ENCODE measurements around the gene BAMBI. TPM values are rescaled to one million over a fixed set of nuclear protein-coding genes. Genes with fewer than 3 reads are reported as not detected.
A peak's percentile ranks its signal among the peaks of the same experiment; 100 is the strongest.

The BAMBI gene
- total RNA-seq, 2 donors from 2014 or later, result 23.7 to 54.8 TPM

DNA sequence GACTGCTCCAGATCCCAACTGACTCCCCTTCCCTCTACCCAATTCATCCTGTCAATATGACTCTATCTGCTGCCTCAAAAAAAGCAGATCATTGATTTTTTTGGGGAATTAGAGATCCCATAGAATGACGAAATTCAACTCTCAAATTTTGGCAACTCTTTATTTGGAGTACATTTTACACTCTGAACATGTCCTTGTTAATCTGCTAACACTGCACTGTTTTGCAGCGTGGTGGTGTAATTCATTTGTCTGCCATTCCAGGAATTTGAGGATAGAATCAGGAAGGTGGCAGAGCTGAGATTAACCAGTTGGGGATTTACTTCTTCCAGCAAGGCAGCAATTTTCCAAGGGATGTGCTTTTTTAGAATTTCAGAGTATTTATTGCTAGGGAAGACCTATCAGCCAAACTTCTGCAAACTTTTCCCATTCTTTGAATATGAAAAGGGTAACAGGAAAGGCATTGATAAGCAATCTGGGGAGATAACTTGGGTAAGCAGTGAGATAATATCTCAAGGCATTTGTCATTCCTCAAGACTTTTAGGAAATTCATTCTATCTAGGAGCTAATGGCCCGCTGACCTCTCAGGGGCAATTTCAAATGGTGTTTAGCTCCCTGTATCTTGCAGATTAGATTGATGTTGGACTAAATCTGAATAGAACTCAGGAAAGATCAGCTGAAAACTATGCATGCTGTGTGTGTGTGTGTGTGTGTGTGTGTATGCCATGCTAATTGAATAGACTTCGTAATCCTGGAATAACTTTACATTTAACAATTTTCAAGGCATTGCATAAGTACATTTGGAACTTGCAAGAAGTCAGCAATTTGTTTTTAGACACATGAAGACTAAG, 9.7 kb downstream of the BAMBI start:
- ATAC-seq, result peak in 1 of 2 donors; percentile 30
- DNase-seq, result no peak
- intact Hi-C loops (cut with DNase I), result no loop called here

DNA sequence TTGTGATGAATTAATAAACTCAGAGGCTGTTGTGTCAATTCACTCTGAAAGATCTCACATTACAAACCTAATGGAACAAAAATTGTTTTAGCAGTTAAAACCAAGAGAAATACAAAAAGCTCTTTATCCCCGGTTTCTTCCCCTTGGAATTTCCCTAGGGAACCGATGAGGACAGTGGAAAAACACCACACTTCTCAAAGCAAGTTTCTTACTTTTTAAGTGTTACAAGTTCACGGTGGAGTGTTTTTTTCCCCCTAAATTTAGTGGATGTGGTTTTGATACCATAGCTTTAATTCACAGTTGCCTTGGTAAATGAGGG, 10.3 kb downstream of the BAMBI start:
- no peak for ATAC-seq
- intact Hi-C loops (cut with DNase I), result no loop called here
- no peak for DNase-seq

DNA sequence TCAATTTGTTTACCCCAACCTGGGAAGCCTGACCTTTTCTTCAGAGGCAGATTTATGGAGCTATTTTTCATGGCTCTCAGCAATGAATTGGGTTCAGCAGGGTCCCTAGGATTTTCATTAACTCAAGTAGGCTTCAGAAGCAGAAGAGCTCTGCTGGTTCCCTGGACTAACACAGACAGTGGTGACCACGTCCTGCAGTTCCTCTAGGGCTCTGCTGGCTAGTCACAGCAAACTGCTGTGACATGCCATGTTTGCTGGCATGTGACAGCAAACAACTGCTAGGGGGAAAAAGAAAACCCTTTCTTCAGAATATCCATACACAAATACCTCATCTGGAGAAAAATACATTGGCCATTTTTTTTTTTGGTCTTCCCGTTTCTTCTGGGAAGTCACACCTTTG, 13.2 kb downstream of the BAMBI start:
- intact Hi-C loops (cut with DNase I), result no loop called here
- ATAC-seq, result no peak
- DNase-seq, result no peak

DNA sequence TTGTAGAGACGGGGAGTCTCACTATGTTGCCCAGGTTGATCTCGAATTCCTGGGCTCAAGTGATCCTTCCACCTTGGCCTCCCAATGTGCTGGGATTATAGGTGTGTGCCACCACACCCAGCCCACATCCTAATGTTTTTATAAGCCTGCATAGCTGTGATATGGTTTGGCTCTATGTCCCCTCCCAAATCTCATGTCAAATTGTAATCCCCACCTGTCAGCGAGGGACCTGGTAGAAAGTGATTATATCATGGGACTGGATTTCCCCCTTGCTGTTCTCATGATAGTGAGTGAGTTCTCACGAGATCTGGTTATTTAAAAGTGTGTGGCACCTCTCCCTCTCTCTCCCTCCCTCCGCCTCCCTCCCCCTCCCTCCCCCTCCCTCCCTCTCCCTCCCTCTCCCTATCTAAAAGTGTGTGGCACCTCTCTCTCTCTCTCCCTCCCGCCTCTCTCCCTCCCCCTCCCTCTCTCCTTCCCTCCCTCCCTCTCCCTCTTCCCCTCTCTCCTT, 13.9 kb downstream of the BAMBI start:
- DNase-seq (no peak), ATAC-seq (no peak)
- intact Hi-C loops (cut with DNase I), result no loop called here

DNA sequence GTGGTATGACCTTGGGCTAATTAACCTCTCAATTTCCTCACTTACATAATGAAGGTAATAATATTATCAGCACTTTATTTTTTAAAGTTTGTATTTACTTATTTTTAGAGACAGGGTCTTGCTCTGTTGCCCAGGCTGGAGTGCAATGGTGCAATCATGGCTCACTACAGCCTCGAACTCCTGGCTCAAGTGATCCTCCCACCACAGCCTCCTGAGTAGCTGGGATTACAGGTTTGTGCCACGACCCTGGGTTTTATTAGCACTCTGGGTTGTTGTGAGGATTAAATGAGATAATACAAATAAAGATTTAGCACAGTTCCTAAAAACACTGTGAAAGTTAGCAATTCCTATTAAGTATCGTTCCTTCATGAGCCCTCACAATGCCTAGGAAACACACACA, 14.7 kb downstream of the BAMBI start:
- intact Hi-C loops (cut with DNase I), result no loop called here
- ATAC-seq (no peak), DNase-seq (no peak)

DNA sequence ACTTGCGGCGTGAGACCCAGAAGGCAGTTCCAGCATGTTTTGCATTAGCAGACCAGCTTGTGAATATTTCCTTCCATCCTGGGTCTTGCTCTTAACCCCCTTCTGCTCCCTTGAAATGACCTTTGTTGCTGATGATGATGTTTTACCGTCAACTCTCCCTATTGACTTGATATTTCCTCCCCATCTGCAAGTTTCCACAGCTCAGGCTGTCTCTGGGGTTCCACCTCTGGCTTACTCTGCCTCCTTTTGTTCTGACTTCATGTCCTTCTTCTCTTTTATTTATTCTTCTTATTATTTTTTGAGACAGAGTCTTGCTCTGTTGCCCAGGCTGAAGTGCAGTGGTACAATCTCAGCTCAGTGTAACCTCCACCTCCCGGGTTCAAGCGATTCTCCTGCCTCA, 17.2 kb downstream of the BAMBI start:
- intact Hi-C loops (cut with DNase I), result no loop called here

DNA sequence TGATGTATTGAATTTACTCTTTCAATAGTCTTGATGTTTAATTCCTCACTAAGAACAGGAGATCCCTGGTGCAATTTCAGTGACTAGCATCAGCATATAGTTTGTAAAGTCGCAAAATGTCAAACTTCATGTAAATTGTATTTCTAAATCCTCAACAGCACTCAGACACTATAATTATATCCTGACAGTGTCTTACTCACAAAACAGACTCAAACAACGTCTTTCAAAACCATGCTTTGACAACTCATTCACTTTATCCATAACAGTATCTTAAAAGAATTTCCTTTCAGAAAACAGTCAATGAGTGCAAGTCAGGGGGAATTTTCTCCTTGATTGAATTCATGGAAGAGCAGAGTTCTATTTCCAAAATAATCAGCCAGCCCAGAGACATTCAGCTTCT, 20.8 kb downstream of the BAMBI start:
- no peak for DNase-seq
- no peak for ATAC-seq
- intact Hi-C loops (cut with DNase I), result no loop called here

More for the DNA sequence above, 17.2 kb downstream of the BAMBI start:
- ATAC-seq (no peak), DNase-seq (no peak)

DNA sequence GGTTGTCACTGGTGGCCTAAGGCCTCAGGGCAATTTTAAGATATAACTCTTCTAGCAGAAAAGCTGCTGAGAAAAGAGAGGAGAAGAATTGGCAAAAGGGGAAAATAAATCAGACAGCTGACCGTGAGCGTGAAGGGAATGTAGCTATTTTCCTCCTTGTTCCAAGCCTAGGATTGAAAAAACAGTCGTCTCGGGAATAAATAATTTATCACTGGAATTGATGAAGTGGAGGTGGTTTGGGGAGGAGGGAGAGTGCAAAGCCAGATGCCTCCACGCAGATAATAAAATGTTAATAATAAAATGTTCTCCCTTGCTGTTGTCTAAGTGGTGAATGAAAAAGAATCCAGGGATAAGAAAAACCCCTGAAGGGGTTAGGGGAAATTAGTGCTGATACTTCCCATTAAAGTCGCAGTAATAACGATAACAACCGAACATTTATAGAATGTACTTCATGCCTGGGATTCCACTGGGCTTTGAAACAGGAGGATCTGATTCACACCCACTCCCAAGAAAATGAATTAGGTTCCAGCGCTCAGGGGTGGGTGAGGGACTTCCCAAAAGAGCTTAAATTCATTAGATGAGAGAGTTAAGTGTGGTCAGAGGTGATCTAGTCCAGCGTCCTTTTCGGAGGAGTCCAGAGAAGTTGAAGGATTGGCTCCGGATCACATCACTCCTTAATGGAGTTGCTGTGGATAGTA, 27.3 kb downstream of the BAMBI start:
- intact Hi-C loops (cut with DNase I), result no loop called here
- DNase-seq (no peak), ATAC-seq (no peak)

DNA sequence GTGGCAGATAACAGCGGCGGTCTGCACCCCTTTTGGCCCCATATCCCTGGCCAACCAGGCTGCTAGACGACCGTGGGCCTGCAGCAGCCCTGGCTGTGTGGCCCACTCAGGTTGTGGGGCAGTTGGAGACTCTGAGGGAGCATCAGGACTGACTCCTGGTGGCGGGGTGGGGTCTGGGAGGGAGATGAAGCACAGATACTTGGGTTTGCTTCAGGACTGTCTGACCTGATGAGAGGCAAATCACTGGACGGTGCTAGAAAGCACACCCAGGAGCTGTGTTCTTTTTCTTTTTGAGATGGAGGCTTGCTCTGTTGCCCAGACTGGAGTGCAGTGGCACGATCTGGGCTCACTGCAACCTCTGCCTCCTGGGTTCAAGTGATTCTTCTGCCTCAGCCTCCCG, 28.2 kb downstream of the BAMBI start:
- no peak for ATAC-seq
- intact Hi-C loops (cut with DNase I), result no loop called here
- no peak for DNase-seq

DNA sequence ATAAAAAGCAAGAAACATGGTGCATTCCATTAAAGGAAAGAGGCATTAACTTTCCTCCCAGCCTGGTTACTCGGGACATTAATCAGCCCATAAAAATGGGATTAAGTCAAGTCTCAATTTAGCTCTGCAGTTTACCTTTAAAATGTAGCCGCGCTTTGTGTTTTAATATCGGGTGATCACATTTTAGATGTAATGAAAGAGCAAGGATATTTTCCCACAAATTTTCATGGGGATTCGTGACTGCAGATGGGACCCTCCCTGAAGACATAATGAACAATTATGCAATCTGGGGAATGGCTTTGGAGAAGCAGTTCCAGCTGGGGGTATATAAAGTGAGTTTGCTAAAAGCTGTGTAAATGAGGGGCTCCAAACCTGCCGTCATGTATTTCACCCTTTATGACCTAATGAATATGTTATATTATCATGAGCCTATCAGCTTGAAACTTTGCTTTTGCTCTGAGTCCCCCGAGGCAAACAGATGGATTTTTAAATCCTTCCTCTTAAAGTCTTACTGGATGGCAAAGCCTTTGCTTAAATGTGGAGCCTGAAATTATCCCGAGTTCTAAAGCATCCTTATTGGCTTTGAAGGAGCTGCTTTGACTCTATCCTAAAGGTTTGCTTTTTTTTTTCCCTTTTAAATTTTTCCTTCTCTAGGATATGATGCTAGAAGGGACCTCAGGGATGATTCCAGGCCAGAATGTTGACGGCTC, 31.8 kb downstream of the BAMBI start:
- no peak for ATAC-seq
- intact Hi-C loops (cut with DNase I), result no loop called here

DNA sequence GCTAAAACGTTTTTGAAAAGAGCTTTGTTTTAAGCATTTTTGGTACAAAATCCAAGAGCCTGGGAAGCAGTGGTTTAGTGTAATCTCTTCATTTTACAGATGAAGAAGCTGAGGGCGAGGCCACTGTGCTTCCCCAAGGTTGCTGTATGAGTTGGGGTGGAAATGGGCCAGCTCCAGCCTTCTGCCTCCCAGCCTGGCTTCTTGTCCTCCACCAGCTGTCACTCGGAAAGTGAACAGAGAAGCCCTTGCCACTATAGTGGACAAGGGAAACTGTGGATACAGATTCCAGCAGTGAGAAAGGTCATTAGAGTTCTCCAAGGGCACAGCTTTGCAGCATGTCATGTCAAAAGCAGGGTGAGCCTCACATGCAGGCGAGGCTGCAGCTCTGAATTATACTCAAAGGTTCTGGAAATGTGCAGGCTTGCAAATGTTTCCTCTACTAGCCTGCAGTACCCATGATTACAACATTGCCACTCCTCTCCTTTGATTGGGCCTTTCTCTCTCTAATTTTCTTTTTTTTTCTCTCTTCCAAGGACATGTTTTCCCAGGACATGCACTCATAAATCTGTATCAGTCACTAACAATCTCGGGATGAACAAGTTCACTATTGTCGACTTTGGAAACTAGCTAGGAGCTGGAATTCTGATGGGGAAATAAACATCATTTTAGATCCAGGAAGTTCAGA, 33.0 kb downstream of the BAMBI start:
- no peak for DNase-seq
- no peak for ATAC-seq

More for the DNA sequence above, 31.8 kb downstream of the BAMBI start:
- no peak for DNase-seq

DNA sequence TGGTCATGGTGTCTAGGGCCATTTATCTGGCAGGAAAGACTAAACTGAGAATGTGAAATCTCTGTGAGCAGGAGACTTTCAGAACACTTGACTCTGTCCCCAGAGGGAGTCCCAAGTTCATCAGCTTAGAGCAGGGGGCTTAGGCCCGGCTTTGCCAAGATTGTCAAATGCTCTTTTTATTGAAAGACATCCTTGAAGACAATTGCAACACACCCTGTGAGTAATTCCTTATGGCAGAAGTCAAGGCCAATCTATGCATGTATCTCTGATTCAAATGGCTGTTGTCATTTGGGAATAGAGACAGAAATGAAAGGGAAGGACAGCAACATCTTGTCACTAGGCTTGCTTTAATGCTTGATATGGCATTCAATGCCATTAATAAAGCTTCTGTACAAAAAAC, 33.7 kb downstream of the BAMBI start:
- no peak for ATAC-seq
- intact Hi-C loops (cut with DNase I), result no loop called here
- no peak for DNase-seq

More for the DNA sequence above, 33.0 kb downstream of the BAMBI start:
- intact Hi-C loops (cut with DNase I), result no loop called here

DNA sequence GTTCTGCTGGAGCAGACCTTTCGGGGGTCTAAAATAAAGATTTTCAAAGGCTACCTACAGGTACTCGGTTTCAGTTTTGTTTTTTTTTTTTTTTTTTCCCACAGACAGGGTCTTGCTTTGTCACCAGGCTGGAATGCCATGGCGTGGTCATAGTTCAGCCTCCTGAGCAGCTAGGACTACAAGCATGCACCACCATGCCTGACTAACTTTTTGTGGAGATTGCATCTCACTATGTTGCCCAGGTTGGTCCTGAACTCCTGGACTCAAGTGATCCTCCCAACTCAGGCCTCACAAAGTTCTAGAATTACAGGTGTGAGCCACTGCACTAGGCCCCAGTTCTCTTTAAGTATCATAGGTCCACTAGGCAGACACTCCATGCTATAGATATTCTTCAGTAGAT, 34.5 kb downstream of the BAMBI start:
- ATAC-seq (no peak), DNase-seq (no peak)
- intact Hi-C loops (cut with DNase I), result no loop called here

DNA sequence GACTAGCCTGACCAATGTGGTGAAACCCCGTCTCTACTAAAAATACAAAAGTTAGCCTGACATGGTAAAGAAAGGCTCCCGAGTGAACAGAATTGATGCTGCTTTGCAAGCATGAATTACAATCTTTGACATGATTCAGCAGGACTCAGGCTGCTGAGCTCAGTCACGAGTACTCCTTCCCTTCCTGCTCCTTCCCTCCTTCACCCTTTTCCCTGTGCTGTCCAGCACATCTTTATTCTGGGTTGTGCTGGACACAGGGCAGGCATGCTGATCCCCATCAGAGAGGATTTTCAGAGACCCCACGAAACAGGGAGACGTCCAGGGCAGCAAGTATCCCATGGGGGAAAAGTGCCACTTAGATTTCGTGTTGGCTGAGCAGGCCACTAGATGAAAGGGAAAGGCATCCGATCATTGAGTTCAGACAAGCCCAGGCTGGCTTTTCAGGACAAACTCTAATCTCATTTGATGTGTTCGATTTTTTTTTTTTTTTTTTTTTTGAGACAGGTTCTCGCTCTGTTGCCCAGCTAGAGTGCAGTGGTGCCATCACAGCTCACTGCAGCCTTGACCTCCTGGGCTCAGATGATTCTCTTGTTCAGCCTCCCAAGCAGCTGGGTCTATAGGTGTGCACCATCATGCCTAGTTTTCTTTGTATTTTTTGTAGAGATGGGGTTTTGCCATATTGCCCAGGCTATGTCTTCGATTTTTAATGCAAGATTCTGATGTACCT, 36.5 kb downstream of the BAMBI start:
- intact Hi-C loops (cut with DNase I), result no loop called here
- DNase-seq, result no peak

DNA sequence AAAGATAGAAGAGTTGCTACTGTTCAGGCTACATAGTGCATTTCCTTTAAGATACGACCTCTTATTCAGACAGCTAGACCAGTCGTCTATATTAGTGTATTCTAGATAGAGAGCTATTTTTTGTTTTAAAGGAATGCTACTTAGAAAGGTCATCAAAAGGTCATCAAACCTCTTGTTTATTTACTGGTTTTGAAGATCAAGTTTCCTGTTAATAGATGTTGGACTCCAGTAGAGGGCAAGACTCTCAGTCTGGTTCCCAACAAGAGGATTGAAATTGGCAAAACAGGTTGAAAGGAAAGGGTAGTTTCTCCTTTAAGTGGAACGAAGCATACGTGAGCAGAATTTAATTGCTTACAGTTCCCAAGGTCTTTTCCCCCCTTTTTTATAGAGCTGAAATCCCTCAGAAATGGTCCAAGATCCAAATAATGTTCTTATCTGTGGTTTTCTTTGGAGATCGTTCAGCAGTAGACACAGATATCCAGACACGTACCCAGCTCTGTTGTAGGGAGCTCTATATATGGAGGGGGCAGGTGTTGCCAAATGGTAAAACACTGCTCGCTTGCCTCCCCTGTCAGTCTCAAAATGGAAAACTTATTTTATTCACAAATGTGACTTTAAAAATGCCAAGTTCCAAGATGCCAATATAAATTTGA, 37.2 kb downstream of the BAMBI start:
- intact Hi-C loops (cut with DNase I), result no loop called here
- no peak for DNase-seq
- peak; percentile 47 to 64 for ATAC-seq

More for the DNA sequence above, 36.5 kb downstream of the BAMBI start:
- ATAC-seq, result no peak

DNA sequence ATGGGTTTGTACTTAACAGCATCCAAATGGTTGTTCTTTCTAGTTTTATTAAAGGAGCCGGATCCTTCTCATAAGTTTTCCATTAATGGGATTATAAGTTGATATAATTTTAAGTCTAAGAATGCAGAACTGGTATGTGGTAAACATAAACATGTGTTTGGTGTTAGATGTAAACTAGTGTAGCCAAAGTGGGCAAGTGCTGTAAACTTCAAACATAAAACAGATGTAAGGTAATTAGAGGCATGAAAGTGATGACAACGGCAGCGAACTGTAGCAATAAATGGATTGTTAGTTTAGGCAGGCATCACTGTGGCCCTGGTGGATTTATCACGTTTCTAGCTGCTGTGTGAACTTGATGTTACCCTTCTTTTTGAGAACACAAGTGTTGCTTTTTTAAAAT, 37.9 kb downstream of the BAMBI start:
- ATAC-seq (no peak), DNase-seq (no peak)
- intact Hi-C loops (cut with DNase I), result no loop called here

DNA sequence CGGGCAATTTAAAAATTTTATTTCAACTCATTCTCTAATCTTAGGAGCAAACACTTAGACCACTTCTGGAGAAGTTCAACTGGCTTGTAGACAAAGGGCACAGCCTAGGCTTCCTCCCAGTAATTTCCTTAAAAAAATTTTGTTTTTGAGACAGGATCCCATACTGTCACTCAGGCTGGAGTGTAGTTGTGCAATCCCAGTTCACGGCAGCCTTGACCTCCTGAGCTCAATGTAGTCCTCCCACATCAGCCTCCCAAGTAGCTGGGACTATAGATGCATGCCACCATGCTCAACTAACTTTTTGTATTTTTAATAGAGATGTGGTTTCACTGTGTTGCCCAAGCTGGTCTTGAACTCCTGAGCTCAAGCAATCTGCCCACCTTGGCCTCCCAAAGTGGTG, 38.4 kb downstream of the BAMBI start:
- intact Hi-C loops (cut with DNase I), result no loop called here
- DNase-seq (no peak), ATAC-seq (no peak)

DNA sequence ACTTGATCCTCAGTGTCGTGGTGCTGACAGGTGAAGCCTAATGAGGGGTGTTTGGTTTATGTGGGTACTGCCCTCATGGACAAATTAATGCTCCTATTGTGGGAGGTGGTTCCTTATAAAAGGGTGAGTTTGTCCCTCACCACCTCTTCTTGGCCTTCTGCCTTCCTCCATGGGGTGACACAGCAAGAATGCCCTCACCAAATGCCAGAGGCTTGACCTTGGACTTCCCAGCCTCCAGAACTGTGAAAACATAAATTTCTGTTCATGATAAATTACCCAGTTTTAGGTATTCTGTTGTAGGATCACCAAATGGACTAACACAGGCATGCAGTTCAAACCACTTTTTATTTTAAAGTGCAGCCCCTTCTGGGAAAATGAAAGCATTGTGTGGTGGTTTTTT, 39.4 kb downstream of the BAMBI start:
- intact Hi-C loops (cut with DNase I), result no loop called here
- ATAC-seq (no peak), DNase-seq (no peak)

Measured in left cardiac atrium (tissue), 4 donors.